ENCODE measurements around the gene HBP1. TPM values are rescaled to one million over a fixed set of nuclear protein-coding genes. Genes with fewer than 3 reads are reported as not detected.
"Not testable (repeated sequence)": the region's sequence is repeated elsewhere in the genome, so short reads cannot be mapped to it uniquely, and the experiment has no call there.

Gene HBP1
- polyA plus RNA-seq, 12 donors: 54.5 to 111 (median 70.4) TPM; not detected in 1

GRCh38 chr7:107151538-107151937, 17.3 kb upstream of the HBP1 start:
- DNase-seq: no peak

GRCh38 chr7:107152011-107152410, 16.8 kb upstream of the HBP1 start:
- no peak for DNase-seq

DNA sequence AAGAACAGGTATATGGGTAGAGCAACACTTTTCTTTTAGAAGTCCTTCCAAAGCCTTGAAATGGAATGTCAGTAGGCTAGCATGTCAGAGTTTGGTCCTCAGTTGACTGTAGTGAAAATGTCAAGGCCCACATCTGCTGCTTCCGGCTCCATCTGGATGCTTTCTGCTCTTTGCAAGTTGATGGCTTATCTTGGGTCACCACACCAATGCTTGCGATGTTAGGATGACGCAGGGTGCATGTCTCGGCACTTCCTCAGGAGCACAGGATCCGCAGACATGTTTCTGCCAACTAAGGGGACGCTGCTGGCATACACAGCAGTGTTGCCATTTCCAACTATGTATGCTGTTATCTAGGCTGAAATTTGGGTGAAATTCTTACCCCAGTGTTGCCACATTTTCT, 14.0 kb upstream of the HBP1 start:
- DNase-seq: no peak

- DNase-seq: not testable (repeated sequence)
Observed at GRCh38 chr7:107155726-107156125, 13.1 kb upstream of the HBP1 start.

DNA sequence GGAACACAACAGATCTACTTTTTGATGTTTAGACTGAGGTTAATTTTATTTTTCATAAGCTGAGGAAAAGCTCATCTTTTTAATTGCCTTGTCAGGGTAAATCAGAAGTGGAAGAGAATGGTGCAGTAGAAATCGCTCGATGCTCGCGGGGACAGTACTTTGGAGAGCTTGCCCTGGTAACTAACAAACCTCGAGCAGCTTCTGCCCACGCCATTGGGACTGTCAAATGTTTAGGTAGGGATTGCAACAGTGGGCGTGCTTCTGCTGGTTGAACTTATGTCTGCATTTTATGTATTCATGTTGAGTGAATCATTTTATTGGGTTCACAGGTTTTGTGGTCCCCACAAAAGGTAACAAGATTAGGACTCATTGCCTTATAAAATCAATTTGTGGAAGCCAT, 11.7 kb upstream of the HBP1 start:
- no peak for DNase-seq

- no peak for DNase-seq
Observed at GRCh38 chr7:107158028-107158427, 10.8 kb upstream of the HBP1 start.

DNA sequence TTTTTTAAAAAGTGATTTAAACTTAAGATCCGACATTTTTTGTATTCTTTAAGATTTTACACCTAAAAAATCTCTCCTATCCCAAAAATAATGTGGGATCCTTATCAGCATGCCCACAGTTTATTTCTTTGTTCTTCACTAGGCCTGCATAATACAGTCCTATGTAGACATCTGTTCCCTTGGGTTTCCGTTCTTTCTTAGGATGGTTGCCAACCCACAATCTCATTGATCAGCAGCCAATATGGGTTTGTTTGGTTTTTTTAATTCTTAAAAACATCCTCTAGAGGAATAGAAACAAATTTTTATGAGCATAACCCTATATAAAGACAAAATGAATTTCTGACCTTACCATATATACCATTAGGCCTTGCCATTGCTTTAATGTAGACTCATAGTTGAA, 8.4 kb upstream of the HBP1 start:
- DNase-seq: no peak

DNA sequence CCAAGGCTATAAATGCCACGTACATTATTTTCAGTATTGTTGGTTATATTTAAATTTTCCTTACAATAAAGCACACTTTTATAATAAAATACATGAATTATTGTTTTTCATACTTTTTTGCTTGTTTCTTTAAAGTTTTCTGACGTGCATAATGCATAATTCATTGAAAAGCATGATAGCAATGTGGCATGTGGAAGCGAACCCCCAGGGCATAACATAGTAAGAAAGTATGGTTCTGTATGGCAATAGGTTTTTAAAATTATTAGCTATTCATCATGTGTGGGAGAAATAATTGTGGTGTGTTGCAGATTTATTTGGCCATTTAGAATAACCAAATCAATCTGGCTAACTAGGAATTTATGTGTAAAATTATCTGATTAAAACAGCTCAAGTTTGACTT, 7.4 kb upstream of the HBP1 start:
- DNase-seq: no peak

DNA sequence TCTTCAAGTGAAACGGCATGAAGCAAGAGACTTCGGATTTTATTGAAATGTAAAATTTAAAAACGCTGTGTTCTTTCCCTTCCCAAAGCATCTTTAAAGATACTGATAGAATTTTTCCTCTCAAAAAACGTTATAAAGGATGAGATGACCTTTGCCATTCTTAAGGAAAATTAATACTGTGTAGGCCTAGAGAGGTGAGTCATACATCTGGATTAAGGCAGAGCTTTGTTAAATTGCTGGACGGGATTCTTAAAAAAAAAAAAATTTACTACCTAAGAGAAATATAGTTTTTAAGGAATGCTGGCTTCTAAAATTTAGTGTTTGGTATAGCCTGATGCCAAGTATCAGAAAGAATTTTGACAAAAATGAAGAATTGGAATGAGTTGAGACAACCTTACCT, 6.3 kb upstream of the HBP1 start:
- DNase-seq: no peak

GRCh38 chr7:107164092-107164491, 4.7 kb upstream of the HBP1 start:
- DNase-seq: no peak

DNA sequence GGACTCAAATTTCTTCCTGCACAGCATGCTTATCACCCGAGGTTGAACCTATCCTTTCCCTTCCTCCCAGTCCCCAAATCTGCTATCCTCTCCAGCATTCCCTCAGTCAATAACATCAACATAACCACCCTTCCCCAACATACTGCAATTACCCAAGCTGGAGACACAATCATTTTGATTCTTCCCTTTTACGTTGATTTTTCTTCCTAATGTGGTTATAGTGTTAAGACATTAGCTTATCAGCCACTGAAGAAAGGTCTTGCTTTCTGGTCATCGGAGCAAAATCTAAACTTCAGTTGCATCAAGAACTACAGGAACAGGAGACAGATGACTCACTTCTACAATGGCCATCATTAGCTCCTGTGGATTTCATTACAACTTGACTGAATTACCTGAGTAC, 3.5 kb upstream of the HBP1 start:
- DNase-seq: no peak

GRCh38 chr7:107166736-107167426, 1.9 kb upstream of the HBP1 start:
- peak; percentile 10 for DNase-seq

- DNase-seq: peak; percentile 79
Observed at GRCh38 chr7:107167483-107168232, 1.1 kb upstream of the HBP1 start.

GRCh38 chr7:107169120-107170050, 582 bp downstream of the HBP1 start:
- peak; percentile 98 for DNase-seq

GRCh38 chr7:107170051-107170915, 1.5 kb downstream of the HBP1 start:
- DNase-seq: no peak

DNA sequence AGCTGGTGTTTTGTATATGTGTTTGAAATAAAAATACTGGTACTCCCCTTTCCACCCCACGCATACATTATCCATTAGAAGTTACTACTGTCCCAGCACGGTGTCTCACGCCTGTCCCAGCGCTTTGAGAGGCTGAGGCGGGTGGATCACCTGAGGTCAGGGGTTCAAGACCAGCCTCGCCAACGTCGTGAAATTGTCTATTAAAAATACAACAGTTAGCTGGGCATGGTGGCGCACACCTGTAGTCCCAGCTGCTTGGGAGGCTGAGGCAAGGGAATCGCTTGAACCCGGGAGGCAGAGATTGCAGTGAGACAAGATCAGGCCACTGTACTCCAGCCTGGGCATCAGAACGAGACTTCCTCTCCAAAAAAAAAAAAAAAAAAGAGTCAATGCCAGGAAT, 2.7 kb downstream of the HBP1 start:
- DNase-seq: no peak

- DNase-seq: no peak
Observed at GRCh38 chr7:107172276-107173032, 3.7 kb downstream of the HBP1 start.

DNA sequence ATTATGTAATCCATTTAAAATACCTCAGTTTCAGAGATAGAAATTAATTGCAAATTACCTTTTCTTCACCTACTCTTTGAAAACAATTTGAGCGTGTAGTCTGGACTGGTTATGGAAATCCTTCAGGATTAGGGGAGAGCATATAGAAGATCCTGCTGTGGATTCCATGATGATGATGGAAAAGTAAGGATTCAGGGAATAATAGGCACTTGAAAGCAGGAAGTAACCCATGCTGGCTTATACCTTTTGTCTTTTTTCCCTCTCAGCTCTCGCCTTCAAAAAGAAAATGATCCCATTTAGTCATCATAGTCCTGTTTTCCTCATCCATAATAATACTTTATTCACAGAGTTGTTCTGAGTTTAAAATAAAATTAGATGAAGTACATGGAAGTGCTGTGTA, 4.4 kb downstream of the HBP1 start:
- DNase-seq: no peak

- DNase-seq: no peak
Observed at GRCh38 chr7:107173691-107174406, 5.0 kb downstream of the HBP1 start.
